Small intestine (tissue), 7 donors: ENCODE measurements around the gene GRK5. TPM values are rescaled to one million over a fixed set of nuclear protein-coding genes. Genes with fewer than 3 reads are reported as not detected.

Source experiments
- DNase-seq, 2 donors: peaks; one replicate each; pipeline versions ENCODE4 v3.0.0 to v3.0.0-alpha.2; 2013
- FAIRE-seq: peaks from 2 replicates; lab custom pipeline; 2012; peaks lifted over from hg19 to GRCh38; lab: Jason Lieb, UNC
- H3K27ac ChIP-seq, 3 donors: one replicate each; pipeline ENCODE4 v1.5.1; 2013; ENCODE audit warnings: low read length in 2 of 3, mild to moderate bottlenecking in 2 of 3, control low read depth in 1 of 3, inconsistent platforms in 1 of 3, low read depth in 1 of 3, moderate library complexity in 1 of 3
- H3K27me3 ChIP-seq, 3 donors: one replicate each; pipeline ENCODE4 v1.6.1; 2013; ENCODE audit warnings: low read length in 3 of 3, inconsistent platforms in 1 of 3; ENCODE audit not compliant: control insufficient read depth in 3 of 3, insufficient read depth in 3 of 3
- H3K36me3 ChIP-seq, 3 donors: one replicate each; pipeline ENCODE4 v1.6.1; 2013; ENCODE audit warnings: low read length in 3 of 3, inconsistent platforms in 1 of 3, low read depth in 1 of 3, mild to moderate bottlenecking in 1 of 3, moderate library complexity in 1 of 3; ENCODE audit not compliant: control insufficient read depth in 3 of 3, insufficient read depth in 2 of 3
- H3K4me1 ChIP-seq, 3 donors: one replicate each; pipeline ENCODE4 v1.6.1; 2013; ENCODE audit warnings: low read length in 2 of 3, inconsistent platforms in 1 of 3, low read depth in 1 of 3, mild to moderate bottlenecking in 1 of 3, moderate library complexity in 1 of 3; ENCODE audit not compliant: control insufficient read depth in 3 of 3, insufficient read depth in 2 of 3
- H3K4me3 ChIP-seq, 3 donors: one replicate each; pipeline ENCODE4 v1.5.1; 2013; ENCODE audit warnings: low read length in 3 of 3, control low read depth in 1 of 3, inconsistent platforms in 1 of 3, low read depth in 1 of 3, mild to moderate bottlenecking in 1 of 3, moderate library complexity in 1 of 3
- H3K9me3 ChIP-seq, 2 donors: one replicate each; pipeline ENCODE4 v1.6.1; 2013; ENCODE audit warnings: low read depth in 1 of 2, low read length in 1 of 2; ENCODE audit not compliant: control insufficient read depth in 2 of 2, insufficient read depth in 1 of 2
- WGBS, 3 donors: extraction: QIAGEN DNeasy Blood & Tissue Kit; methylation state at CpG; one replicate each; pipeline ENCODE4 v1.1.7; 2013; 5-methylcytosine and 5-hydroxymethylcytosine counted together
- polyA plus RNA-seq, 4 donors: library from polyadenylated mRNA; stranded (reverse) in 3 of 4; unstranded in 1 of 4; fragments of 200-250 nt in 3 of 4; fragments of 120-200 nt in 1 of 4; gene quantifications; one replicate each; pipeline versions ENCODE4 v1.2.1 to v1.2.3, GENCODE V29; 2013
- donor health status: healthy with polysubstance abuse.
- donor health status: control.
- donor health status: control.
- donor health status: Bipolar disorder and iron deficiency.
- donor health status: healthy.

Gene GRK5
- polyA plus RNA-seq, 4 donors: 21.6 to 50.5 (median 26.0) TPM

DNA sequence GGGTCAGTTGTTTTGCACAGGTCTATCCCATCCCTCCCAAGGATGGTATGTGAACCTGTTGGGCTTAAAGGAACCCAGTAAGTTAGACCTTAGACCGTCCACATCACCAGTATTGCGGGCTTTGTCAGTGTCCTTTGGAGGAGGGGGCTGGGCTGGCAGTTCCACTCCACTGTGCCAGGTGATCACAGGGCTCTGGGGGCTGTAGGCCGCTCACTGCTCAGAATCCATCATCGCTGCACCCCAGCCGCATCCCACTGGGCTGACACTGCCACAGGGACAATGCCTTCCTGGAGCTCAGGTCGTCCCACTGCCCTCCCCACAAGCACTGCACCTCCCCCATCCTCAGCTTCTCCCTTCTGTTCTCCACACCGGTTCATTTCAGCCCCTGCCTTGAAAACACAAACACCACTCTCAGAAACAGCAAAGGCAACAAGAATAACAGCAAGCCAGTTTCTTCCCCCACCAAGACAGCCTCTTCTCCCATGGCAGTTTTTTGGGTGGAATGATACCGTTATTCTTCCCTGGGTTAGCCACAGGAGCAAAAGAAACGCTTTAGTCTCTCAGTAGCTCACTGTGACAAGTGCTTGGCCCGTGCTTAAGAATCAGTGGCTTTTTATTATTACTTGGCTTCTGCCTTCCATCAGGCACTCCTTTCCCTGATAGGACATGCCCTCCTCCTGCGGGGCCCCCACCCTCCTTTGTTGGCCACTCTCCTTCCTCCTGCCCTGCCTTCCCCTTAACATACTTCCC, 111.2 kb downstream of the GRK5 start:
- no peaks in the 10 kb centered on the region for H3K27me3 ChIP-seq
- no peak for FAIRE-seq
- peaks cover 16 to 55% (median 17%) of the 10 kb centered on the region in 3 donors for H3K4me1 ChIP-seq
- WGBS, 3 donors: 46 to 69% (median 66%) methylated on average over 11 of the region's 11 CpGs
- H3K4me3 ChIP-seq: no peak overlapping the region
- peak overlapping the region in 1 of 3 donors; percentile 6 for H3K27ac ChIP-seq
- peaks cover 0 to 30% (median 0%) of the 10 kb centered on the region in 3 donors for H3K36me3 ChIP-seq
- DNase-seq: no peak
- H3K9me3 ChIP-seq: no peaks in the 10 kb centered on the region

DNA sequence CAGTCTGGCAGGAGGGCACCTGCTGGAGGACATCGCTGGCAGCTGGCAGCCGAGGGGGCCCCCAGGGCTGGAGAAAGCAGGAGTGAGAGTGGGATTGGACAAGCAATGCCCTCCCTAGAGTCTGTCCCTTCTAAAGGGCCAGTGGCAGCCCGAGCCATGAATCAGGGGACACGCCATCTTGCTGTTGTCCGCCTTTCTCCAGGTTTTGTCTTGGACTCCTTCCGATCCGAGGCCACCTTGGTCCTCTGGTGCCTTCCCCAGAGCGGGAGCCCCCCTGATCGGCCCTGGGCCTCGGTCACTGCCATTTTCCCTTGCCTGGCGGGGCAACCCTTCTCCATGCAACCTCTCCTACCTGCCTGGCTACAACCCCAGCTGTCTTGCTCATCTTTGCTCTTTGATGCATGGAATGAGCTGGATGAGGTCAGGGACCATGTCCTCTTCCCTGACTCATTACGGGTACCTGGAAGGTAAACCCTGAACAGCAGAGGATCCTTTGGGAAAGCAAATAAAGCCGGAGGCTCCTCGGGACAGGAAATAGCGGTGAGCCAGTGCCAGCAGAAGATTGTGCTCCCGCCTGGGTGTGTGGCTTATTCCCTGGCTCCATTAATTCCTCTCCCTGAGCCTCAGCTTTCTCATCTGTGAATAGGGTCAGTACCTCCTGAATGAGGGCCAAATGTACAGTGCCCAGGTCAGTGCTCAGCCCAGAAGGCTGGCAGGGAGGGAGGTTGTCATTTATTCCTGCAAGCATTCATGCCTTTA, 112.0 kb downstream of the GRK5 start:
- H3K9me3 ChIP-seq: no peaks in the 10 kb centered on the region
- H3K4me3 ChIP-seq: no peak overlapping the region
- DNase-seq: no peak
- peaks cover 16 to 55% (median 17%) of the 10 kb centered on the region in 3 donors for H3K4me1 ChIP-seq
- peaks cover 0 to 32% (median 0%) of the 10 kb centered on the region in 3 donors for H3K36me3 ChIP-seq
- 70 to 84% (median 84%) methylated on average over 16 of the region's 16 CpGs for WGBS, 3 donors
- H3K27me3 ChIP-seq: no peaks in the 10 kb centered on the region
- no peak overlapping the region for H3K27ac ChIP-seq
- FAIRE-seq: no peak

DNA sequence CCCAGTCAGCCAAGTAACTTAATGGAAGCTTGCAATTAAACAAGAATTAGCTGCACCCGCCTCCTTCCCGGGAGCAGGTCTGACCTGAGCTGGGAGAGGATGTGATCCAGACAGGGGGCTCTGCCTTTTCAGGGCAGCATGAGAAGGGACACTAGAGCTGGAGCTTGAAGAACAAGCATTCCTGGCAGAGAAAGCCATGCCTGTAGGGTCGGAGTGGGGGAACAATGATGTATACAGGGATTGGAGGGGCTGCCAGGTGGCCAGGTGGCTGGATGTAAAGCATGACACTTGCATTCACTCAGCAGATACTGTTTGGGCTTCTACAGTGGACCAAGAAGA, 112.5 kb downstream of the GRK5 start:
- Histone ChIP-seq H3K36me3 (peaks cover 0 to 32% (median 0%) of the 10 kb centered on the region in 3 donors), H3K4me3 (no peak overlapping the region), H3K9me3 (no peaks in the 10 kb centered on the region), H3K27me3 (no peaks in the 10 kb centered on the region), H3K27ac (no peak overlapping the region), H3K4me1 (peaks cover 16 to 54% (median 17%) of the 10 kb centered on the region in 3 donors)
- no peak for DNase-seq
- WGBS, 3 donors: 82 to 96% (median 88%) methylated on average over 3 of the region's 3 CpGs
- no peak for FAIRE-seq

DNA sequence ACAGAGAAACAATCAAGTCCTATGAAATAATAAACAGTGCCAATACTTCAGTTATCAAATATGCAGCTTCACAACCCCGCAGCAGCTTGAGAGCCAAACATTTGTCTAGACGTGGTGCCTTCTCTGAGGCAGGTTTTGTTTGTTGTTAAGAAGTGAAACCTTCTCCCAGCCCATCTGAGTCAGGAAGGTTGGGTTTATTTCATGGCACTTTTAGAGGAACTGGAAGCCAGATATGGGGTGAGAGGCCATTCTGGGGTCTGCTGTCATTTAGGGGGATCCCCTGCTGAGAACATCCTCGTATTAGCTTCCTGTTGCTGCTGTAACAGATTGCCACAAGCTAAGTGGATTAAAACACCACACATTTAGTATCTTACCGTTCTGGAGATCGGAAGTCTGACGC, 113.6 kb downstream of the GRK5 start:
- Histone ChIP-seq H3K36me3 (peaks cover 0 to 42% (median 0%) of the 10 kb centered on the region in 3 donors), H3K27me3 (no peaks in the 10 kb centered on the region), H3K27ac (no peak overlapping the region), H3K4me1 (peaks cover 14 to 43% (median 15%) of the 10 kb centered on the region in 3 donors), H3K4me3 (no peak overlapping the region), H3K9me3 (no peaks in the 10 kb centered on the region)
- no peak for DNase-seq
- no peak for FAIRE-seq
- 74 to 82% (median 78%) methylated on average over 6 of the region's 6 CpGs for WGBS, 3 donors

DNA sequence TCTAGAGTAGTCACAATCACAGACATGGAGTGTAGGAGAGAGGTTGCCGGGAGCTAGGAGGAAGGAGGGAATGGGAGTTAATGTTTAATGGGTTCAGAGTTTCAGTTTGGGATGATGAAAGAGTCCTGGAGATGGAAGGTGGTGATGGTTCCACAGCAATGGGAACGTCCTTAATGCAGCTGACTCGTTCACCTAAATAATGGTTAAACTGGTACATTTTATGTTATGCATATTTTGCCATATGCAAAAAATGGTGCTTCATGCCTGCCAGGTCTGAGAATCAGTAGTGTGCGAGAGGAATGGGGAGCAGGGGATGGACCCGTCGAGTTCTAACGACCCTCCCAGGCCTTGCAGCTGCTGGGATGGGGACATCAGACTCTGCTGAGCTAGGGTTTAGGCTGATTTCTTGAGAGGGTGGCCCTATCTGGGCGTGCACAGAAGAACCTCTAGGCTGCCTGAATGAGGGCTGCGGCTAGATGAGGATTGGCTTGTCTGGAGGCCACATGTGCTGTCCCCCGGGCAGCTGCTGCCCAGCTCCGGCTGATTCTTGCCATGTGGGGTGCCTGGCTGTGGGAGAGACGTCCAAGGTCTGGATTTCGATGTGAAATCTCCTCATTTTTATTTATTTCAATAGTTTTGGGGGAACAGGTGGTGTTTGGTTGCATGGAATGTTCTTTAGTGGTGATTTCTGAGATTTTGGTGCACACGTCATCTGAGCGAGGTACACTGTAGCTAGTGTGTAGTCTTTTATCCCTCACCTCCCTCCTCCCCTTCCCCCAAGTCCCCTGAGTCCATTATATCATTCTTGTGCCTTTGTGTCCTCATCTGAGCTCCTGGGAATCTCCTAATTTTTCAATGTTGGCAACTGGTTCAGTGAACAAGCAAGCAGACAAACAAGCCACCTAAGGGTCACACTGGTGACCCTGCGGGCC, 116.0 kb downstream of the GRK5 start:
- Histone ChIP-seq H3K36me3 (peaks cover 0 to 60% (median 0%) of the 10 kb centered on the region in 3 donors), H3K4me1 (peaks cover 0 to 20% (median 5%) of the 10 kb centered on the region in 3 donors), H3K27ac (no peak overlapping the region), H3K9me3 (no peaks in the 10 kb centered on the region), H3K4me3 (no peak overlapping the region), H3K27me3 (no peaks in the 10 kb centered on the region)
- DNase-seq: peak; percentile 51 to 61
- 66 to 82% (median 77%) methylated on average over 16 of the region's 16 CpGs for WGBS, 3 donors
- no peak for FAIRE-seq

DNA sequence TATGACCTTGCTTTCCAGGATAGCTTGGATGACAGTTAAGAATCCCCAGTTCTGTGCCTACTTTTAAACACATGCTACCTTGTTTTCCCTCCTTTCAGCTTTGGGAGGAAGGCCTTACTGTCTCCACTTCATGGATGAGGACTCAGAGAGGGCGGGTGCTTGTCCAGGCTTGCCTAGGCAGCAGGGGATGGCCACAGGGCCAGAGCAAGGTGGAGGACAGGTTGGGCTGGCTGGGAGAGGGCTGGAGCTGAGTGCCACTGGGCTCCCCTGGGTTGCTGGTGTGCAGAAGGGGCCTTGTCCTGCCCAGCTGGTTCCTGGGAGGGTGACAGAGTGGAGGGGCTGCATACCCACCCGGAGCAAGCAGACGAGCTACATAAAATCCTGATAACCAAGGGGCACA, 117.8 kb downstream of the GRK5 start:
- Histone ChIP-seq H3K27me3 (no peaks in the 10 kb centered on the region), H3K27ac (no peak overlapping the region), H3K36me3 (peaks cover 0 to 55% (median 0%) of the 10 kb centered on the region in 3 donors), H3K4me3 (no peak overlapping the region), H3K4me1 (peaks cover 0 to 4% (median 0%) of the 10 kb centered on the region in 3 donors), H3K9me3 (no peaks in the 10 kb centered on the region)
- no peak for DNase-seq
- FAIRE-seq: no peak
- 87 to 97% (median 91%) methylated on average over 3 of the region's 3 CpGs for WGBS, 3 donors

DNA sequence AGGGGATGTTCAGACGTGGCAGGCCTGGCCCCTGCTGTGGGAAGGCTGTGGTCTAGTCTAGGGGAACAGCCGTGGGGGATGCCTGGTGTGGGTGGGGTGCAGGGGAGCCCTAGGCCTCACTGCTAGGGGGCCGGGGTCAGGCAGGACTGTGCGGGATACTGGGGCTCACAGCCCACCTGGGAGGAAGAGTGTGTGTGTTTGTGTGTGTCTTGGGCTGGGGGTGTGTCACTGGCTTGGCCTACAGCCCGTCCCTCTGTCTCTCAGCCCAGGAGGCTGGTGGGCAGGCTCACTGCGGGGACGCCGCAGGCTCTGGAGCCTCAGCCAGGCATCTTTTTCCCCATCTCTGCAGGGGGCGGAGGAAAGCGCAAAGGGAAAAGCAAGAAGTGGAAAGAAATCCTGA, 118.8 kb downstream of the GRK5 start:
- H3K27ac ChIP-seq: no peak overlapping the region
- no peaks in the 10 kb centered on the region for H3K9me3 ChIP-seq
- H3K4me1 ChIP-seq: peaks cover 0 to 6% (median 0%) of the 10 kb centered on the region in 3 donors
- FAIRE-seq (no peak), DNase-seq (no peak)
- no peaks in the 10 kb centered on the region for H3K27me3 ChIP-seq
- H3K4me3 ChIP-seq: no peak overlapping the region
- WGBS, 3 donors: 85 to 95% (median 92%) methylated on average over 10 of the region's 10 CpGs
- peaks cover 0 to 54% (median 0%) of the 10 kb centered on the region in 3 donors for H3K36me3 ChIP-seq
